IMR-90 (cell line): ENCODE data around the gene WDR5. TPM values are rescaled to one million over a fixed set of nuclear protein-coding genes. Genes with fewer than 3 reads are reported as not detected.

ENCODE experiments used
- ATAC-seq: fragments of 200-7000 bp; cut with Tn5 transposase; 2 replicates; pipeline ENCODE4 v1.9.1; 2020; ENCODE audit warnings: low read depth, mild to moderate bottlenecking, moderate library complexity
- BruUV-seq: library from RNA; stranded (reverse); fragments of 400-500 nt; replicated peaks from 2 replicates; lab custom pipeline; 2021; lab: Mats Ljungman, UMichigan
- CTCF ChIA-PET: fragments of 300-600 bp; formaldehyde crosslinking; extraction: SDS; loops from one replicate; lab custom pipeline; 2021; ENCODE audit warnings: antibody characterized with exemption; lab: Yijun Ruan, JAX
- POLR2A ChIA-PET: fragments of 300-600 bp; sonication (Branson Sonifier 250); formaldehyde crosslinking; loops from one replicate; lab custom pipeline; 2022; ENCODE audit warnings: antibody characterized with exemption; ENCODE audit not compliant: unreplicated experiment; lab: Charles Lee
- DNase-seq: peaks from one replicate; pipeline ENCODE4 v3.0.0; 2013
- H2AFZ ChIP-seq: replicated peaks from 2 replicates; pipeline ENCODE3; 2013; ENCODE audit warnings: low read length, mild to moderate bottlenecking; ENCODE audit not compliant: poor library complexity
- H2AK5ac ChIP-seq: 2 replicates; pipeline ENCODE4 v1.6.1; 2013; ENCODE audit warnings: low read depth, low read length, inconsistent platforms
- H2AK9ac ChIP-seq: replicated peaks from 2 replicates; pipeline ENCODE3; 2013; ENCODE audit warnings: mild to moderate bottlenecking, low read depth, low read length, moderate library complexity; ENCODE audit not compliant: poor library complexity
- H2BK120ac ChIP-seq: 2 replicates; pipeline ENCODE4 v1.6.1; 2013; ENCODE audit warnings: low read depth, low read length, inconsistent platforms
- H2BK15ac ChIP-seq: 3 replicates; pipeline ENCODE4 v1.6.1; 2013; ENCODE audit warnings: low read depth, low read length, inconsistent platforms
- H2BK20ac ChIP-seq: 2 replicates; pipeline ENCODE4 v1.6.1; 2013; ENCODE audit warnings: low read depth, mild to moderate bottlenecking, inconsistent platforms, low read length, moderate library complexity
- H2BK5ac ChIP-seq: 2 replicates; pipeline ENCODE4 v1.6.1; 2013; ENCODE audit warnings: mild to moderate bottlenecking, low read depth, low read length, inconsistent platforms; ENCODE audit not compliant: poor library complexity, severe bottlenecking
- H3K14ac ChIP-seq: replicated peaks from 2 replicates; pipeline ENCODE4 v1.6.1; 2013; ENCODE audit warnings: low read depth, low read length, inconsistent platforms
- H3K18ac ChIP-seq: 2 replicates; pipeline ENCODE4 v1.6.1; 2013; ENCODE audit warnings: low read depth, low read length, control low read depth
- H3K23ac ChIP-seq: 2 replicates; pipeline ENCODE4 v1.6.1; 2013; ENCODE audit warnings: low read depth, low read length, inconsistent platforms
- H3K27ac ChIP-seq: 2 replicates; pipeline ENCODE4 v1.5.1; 2013; ENCODE audit warnings: mild to moderate bottlenecking, control low read depth, low read length; ENCODE audit not compliant: insufficient read depth
- H3K27me3 ChIP-seq: 2 replicates; pipeline ENCODE4 v1.6.1; 2013; ENCODE audit warnings: low read length; ENCODE audit not compliant: control insufficient read depth, insufficient read depth
- H3K36me3 ChIP-seq: 2 replicates; pipeline ENCODE4 v1.6.1; 2013; ENCODE audit warnings: low read length, mixed read lengths; ENCODE audit not compliant: control insufficient read depth, insufficient read depth
- H3K4ac ChIP-seq: 2 replicates; pipeline ENCODE4 v1.6.1; 2013; ENCODE audit warnings: low read depth, low read length, inconsistent platforms
- H3K4me1 ChIP-seq: 2 replicates; pipeline ENCODE4 v1.6.1; 2013; ENCODE audit warnings: low read length, mixed read lengths; ENCODE audit not compliant: control insufficient read depth, insufficient read depth
- H3K4me2 ChIP-seq: 2 replicates; pipeline ENCODE4 v1.6.1; 2013; ENCODE audit warnings: low read depth, mild to moderate bottlenecking, control low read depth, low read length, moderate library complexity
- H3K4me3 ChIP-seq: 2 replicates; pipeline ENCODE4 v1.5.1; 2013; ENCODE audit warnings: low read depth, mild to moderate bottlenecking, control low read depth, low read length, moderate library complexity; ENCODE audit not compliant: insufficient read depth
- H3K56ac ChIP-seq: 2 replicates; pipeline ENCODE4 v1.6.1; 2013; ENCODE audit warnings: low read length, inconsistent platforms; ENCODE audit not compliant: insufficient read depth; ENCODE audit errors: extremely low read depth
- H3K79me1 ChIP-seq, 2 experiments: 2 replicates each; pipeline ENCODE4 v1.6.1; 2013; ENCODE audit warnings: low read length in 2 of 2, inconsistent platforms in 1 of 2, low read depth in 1 of 2
- H3K9ac ChIP-seq: 2 replicates; pipeline ENCODE4 v1.6.1; 2013; ENCODE audit warnings: low read depth, low read length, control low read depth
- H3K9me1 ChIP-seq: 2 replicates; pipeline ENCODE4 v1.6.1; 2013; ENCODE audit warnings: low read length, inconsistent platforms; ENCODE audit not compliant: insufficient read depth
- H3K9me3 ChIP-seq: 2 replicates; pipeline ENCODE4 v1.6.1; 2013; ENCODE audit warnings: low read length; ENCODE audit not compliant: control insufficient read depth, insufficient read depth
- H4K20me1 ChIP-seq: 2 replicates; pipeline ENCODE4 v1.6.1; 2013; ENCODE audit warnings: low read length, inconsistent platforms; ENCODE audit not compliant: insufficient read depth
- H4K5ac ChIP-seq: 2 replicates; pipeline ENCODE4 v1.6.1; 2013; ENCODE audit warnings: mild to moderate bottlenecking, low read depth, low read length, control low read depth
- H4K8ac ChIP-seq, 2 experiments: 2 replicates each; pipeline ENCODE4 v1.6.1; 2013; ENCODE audit warnings: low read depth in 2 of 2, low read length in 2 of 2, control low read depth in 1 of 2, inconsistent platforms in 1 of 2
- H4K91ac ChIP-seq: 2 replicates; pipeline ENCODE4 v1.6.1; 2013; ENCODE audit warnings: low read depth, low read length, inconsistent platforms; ENCODE audit not compliant: insufficient read depth
- CHD1 ChIP-seq: IDR thresholded peaks from 2 replicates; pipeline ENCODE4 v1.6.1; 2012; ENCODE audit warnings: low read depth, low read length, improper control_type of control experiment
- FOS ChIP-seq: fragments of 150-350 bp; IDR thresholded peaks from 2 replicates; pipeline ENCODE4 v1.6.1; 2016; ENCODE audit warnings: low read depth, low read length
- POLR2A ChIP-seq: IDR thresholded peaks from 2 replicates; pipeline ENCODE4 v1.6.1; 2012; ENCODE audit warnings: mild to moderate bottlenecking, low read depth, low read length
- RAD21 ChIP-seq: IDR thresholded peaks from 2 replicates; pipeline ENCODE4 v1.6.1; 2012; ENCODE audit warnings: low read length, improper control_type of control experiment
- RCOR1 ChIP-seq: IDR thresholded peaks from 2 replicates; pipeline ENCODE4 v1.6.1; 2012; ENCODE audit warnings: mild to moderate bottlenecking, low read length, improper control_type of control experiment; ENCODE audit not compliant: insufficient replicate concordance
- RFX5 ChIP-seq: IDR thresholded peaks from 2 replicates; pipeline ENCODE4 v1.8.0; 2012; ENCODE audit warnings: low read depth, mild to moderate bottlenecking, low read length, moderate library complexity
- WGBS, 2 experiments: methylation state at CpG; one replicate each; pipeline versions ENCODE4 v1.1.5 to v1.1.7; 2013; ENCODE audit warnings: missing lambda C conversion rate in 2 of 2; ENCODE audit not compliant: insufficient read length in 1 of 2; ENCODE audit errors: extremely low coverage in 2 of 2; 5-methylcytosine and 5-hydroxymethylcytosine counted together
- dilution Hi-C: fragments of 300-500 bp; cut with HindIII; formaldehyde crosslinking; loops from one replicate; pipeline ENCODE4 v1.14.3; 2018; ENCODE audit warnings: low sequenced_read_pairs; ENCODE audit not compliant: unreplicated experiment
- in situ Hi-C: fragments of 300-500 bp; cut with MboI; formaldehyde crosslinking; loops from 3 replicates; pipeline ENCODE4 v1.14.3; 2019; ENCODE audit warnings: low sequenced_read_pairs, inconsistent platforms, mixed read lengths
- intact Hi-C: fragments of 100-400 bp; cut with micrococcal nuclease; formaldehyde crosslinking; loops from 2 replicates; pipeline ENCODE4 v1.10.0; 2022
- polyA plus RNA-seq, 3 experiments: library from polyadenylated mRNA; depleted of rRNA; stranded (reverse); fragments of >200 nt; gene quantifications; 2 replicates each; pipeline ENCODE4 v1.2.3, GENCODE V29; 2012; ENCODE audit warnings: low replicate concordance in 1 of 3
- total RNA-seq: library from RNA; depleted of rRNA; stranded (reverse); fragments of >200 nt; gene quantifications from 2 replicates; pipeline ENCODE4 v1.2.3, GENCODE V29; 2012

Gene WDR5
- total and polyA plus RNA-seq, 2 of the 4 experiments (the other 2 are of a cell fraction) = 18.3 to 26.6 TPM

GRCh38 chr9:134178768-134179551, 43.1 kb downstream of the WDR5 start (continued):
- no peak for TF ChIP-seq POLR2A

- dilution Hi-C loops = no loop called here
- Histone ChIP-seq H4K20me1 (no peaks in the 10 kb centered on the region), H4K5ac (no peak overlapping the region), H3K4me2 (no peak overlapping the region), H2BK15ac (no peak overlapping the region), H2AFZ (no peak overlapping the region), H2BK120ac (no peak overlapping the region), H3K4me3 (no peak overlapping the region), H4K91ac (no peak overlapping the region), H3K4me1 (peaks cover 3% of the 10 kb centered on the region; the same call in 1 of the 2 replicates), H2AK9ac (no peak overlapping the region), H2AK5ac (no peak overlapping the region), H3K9me1 (peaks cover 8% of the 10 kb centered on the region), H4K8ac (no peak overlapping the region), H3K4ac (no peak overlapping the region; the same call in 1 of the 2 replicates), H2BK5ac (no peak overlapping the region), H3K79me1 (no peaks in the 10 kb centered on the region), H3K27me3 (peaks cover 44% of the 10 kb centered on the region), H3K36me3 (no peaks in the 10 kb centered on the region), H3K27ac (no peak overlapping the region), H3K9me3 (no peaks in the 10 kb centered on the region), H3K18ac (no peak overlapping the region), H3K9ac (no peak overlapping the region), H3K14ac (no peak overlapping the region), H3K56ac (no peak overlapping the region), H3K23ac (no peak overlapping the region), H2BK20ac (no peak overlapping the region)
- DNase-seq = no peak
- in situ Hi-C loops = no loop called here
- ATAC-seq = no peak
- no TSS peak for BruUV-seq
- POLR2A ChIA-PET = no interaction called here
- no CpG with 5 or more reads among the region's 6 CpGs for WGBS, 2 experiments
- no peak for TF ChIP-seq RCOR1
- no peak for TF ChIP-seq RAD21
- TF ChIP-seq FOS = no peak
- no peak for TF ChIP-seq CHD1
- no peak for TF ChIP-seq RFX5
- CTCF ChIA-PET = no interaction called here
- intact Hi-C loops = no loop called here
Observed at GRCh38 chr9:134179595-134179917, 43.7 kb downstream of the WDR5 start.
